NT2/D1 (cell line): ENCODE measurements around the gene PLB1.
"Not testable (repeated sequence)": the region's sequence is repeated elsewhere in the genome, so short reads cannot be mapped to it uniquely, and the experiment has no call there.

Source experiments
- DNase-seq: peaks from one replicate; pipeline ENCODE4 v3.0.0-alpha.2; 2011; ENCODE audit warnings: low read depth, low spot score
- H3K27me3 ChIP-seq: 2 replicates; pipeline ENCODE4 v1.6.0; 2011; ENCODE audit warnings: mild to moderate bottlenecking; ENCODE audit not compliant: insufficient read length, insufficient read depth
- H3K36me3 ChIP-seq: 2 replicates; pipeline ENCODE4 v1.6.1; 2011; ENCODE audit warnings: mild to moderate bottlenecking, low read length, mixed read lengths; ENCODE audit not compliant: insufficient read depth, insufficient read length
- H3K4me1 ChIP-seq: 2 replicates; pipeline ENCODE4 v1.5.1; 2011; ENCODE audit not compliant: insufficient read depth, insufficient read length
- H3K4me3 ChIP-seq: 2 replicates; pipeline ENCODE4 v1.5.1; 2011; ENCODE audit warnings: low read depth; ENCODE audit not compliant: insufficient read length
- H3K9ac ChIP-seq: 2 replicates; pipeline ENCODE4 v1.6.0; 2011; ENCODE audit warnings: low read depth; ENCODE audit not compliant: insufficient read length
- H3K9me3 ChIP-seq: 2 replicates; pipeline ENCODE4 v1.5.1; 2011; ENCODE audit warnings: mild to moderate bottlenecking, low read length; ENCODE audit not compliant: insufficient read depth
- SUZ12 ChIP-seq: IDR thresholded peaks from 2 replicates; pipeline ENCODE4 v1.6.1; 2011; ENCODE audit not compliant: insufficient read length, insufficient read depth; ENCODE audit errors: extremely low read depth
- YY1 ChIP-seq: IDR thresholded peaks from 2 replicates; pipeline ENCODE4 v1.6.1; 2011; ENCODE audit not compliant: insufficient read length, insufficient read depth
- ZNF274 ChIP-seq: IDR thresholded peaks from 2 replicates; pipeline ENCODE4 v1.6.1; 2011; ENCODE audit warnings: mild to moderate bottlenecking, low read depth, low read length

PLB1 gene

GRCh38 chr2:28664120-28664842, 168.4 kb downstream of the PLB1 start:
- no peaks in the 10 kb centered on the region for H3K36me3 ChIP-seq
- no peak overlapping the region for H3K9ac ChIP-seq
- DNase-seq: no peak
- no peak for TF ChIP-seq YY1
- no peak for TF ChIP-seq SUZ12
- no peak for TF ChIP-seq ZNF274
- no peaks in the 10 kb centered on the region for H3K27me3 ChIP-seq
- H3K4me3 ChIP-seq: no peak overlapping the region
- H3K9me3 ChIP-seq: 0 out of 2 replicates have a peak, but pooled peaks cover 3% of the 10 kb centered on the region
- peaks cover 4% of the 10 kb centered on the region for H3K4me1 ChIP-seq

DNA sequence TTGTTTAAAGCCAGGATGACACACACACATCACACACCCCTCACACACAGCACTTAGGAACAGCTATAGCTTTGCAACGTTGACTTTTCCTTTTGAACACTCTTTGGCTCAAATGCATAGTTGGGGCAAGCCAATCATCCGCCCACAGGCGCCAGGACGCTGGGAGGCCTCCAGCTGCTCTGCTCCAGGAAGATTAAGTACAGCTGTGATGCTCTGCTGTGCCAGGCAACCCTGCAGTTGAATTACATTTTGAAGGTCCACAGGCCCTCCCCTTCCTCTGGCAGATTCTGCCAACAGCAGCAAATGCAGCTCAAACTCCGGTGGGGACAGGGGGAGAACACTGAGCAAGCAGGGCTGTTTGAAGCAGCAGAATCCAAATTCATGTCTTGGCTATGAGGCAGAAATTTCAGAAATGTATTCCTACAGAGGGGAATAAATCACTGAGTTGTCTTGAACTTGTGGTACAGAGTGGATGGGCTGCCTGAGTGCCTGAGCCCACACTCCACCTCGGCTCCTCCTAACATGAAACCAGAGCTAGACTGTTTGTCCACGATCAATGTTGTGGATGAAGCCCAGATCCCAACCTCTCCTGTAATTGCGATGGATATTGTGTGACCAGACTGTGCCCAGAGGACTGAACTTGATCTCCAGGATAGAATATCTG, 169.3 kb downstream of the PLB1 start:
- Histone ChIP-seq H3K4me3 (no peak overlapping the region), H3K4me1 (peaks cover 4% of the 10 kb centered on the region), H3K27me3 (no peaks in the 10 kb centered on the region), H3K36me3 (no peaks in the 10 kb centered on the region), H3K9ac (no peak overlapping the region), H3K9me3 (no peaks in the 10 kb centered on the region)
- no peak for DNase-seq
- TF ChIP-seq SUZ12 (no peak), YY1 (no peak), ZNF274 (no peak)

- H3K9ac ChIP-seq, DNase-seq: not testable (repeated sequence)
Measured at GRCh38 chr2:28665811-28666377, 170.0 kb downstream of the PLB1 start.

GRCh38 chr2:28666496-28667184, 170.8 kb downstream of the PLB1 start:
- Histone ChIP-seq H3K9me3 (no peaks in the 10 kb centered on the region), H3K4me1 (peaks cover 4% of the 10 kb centered on the region), H3K9ac (no peak overlapping the region), H3K36me3 (no peaks in the 10 kb centered on the region), H3K27me3 (no peaks in the 10 kb centered on the region), H3K4me3 (no peak overlapping the region)
- DNase-seq: no peak
- TF ChIP-seq YY1: no peak

More at GRCh38 chr2:28665811-28666377, 170.0 kb downstream of the PLB1 start:
- not testable (repeated sequence) for H3K9me3 ChIP-seq, H3K4me1 ChIP-seq, H3K36me3 ChIP-seq, H3K27me3 ChIP-seq, H3K4me3 ChIP-seq

DNA sequence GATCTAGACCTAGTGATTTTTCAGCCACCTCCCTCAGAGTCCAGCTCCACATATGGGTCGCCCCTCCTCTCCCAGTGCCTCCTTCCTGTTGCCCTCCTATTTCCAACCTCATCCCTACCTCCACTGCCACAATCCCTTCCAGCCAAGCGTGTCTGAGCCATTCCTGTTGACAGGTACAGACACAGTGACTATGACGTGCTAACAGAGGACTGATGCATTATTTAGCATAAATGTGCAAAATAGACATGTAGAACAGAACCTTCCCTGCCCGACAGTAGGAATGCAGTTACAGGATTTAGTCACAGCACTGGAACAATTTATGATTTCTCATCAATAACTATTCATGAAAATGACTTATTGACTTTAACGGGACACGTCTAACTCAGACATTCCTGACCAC, 171.4 kb downstream of the PLB1 start:
- TF ChIP-seq ZNF274 (no peak), SUZ12 (no peak), YY1 (no peak)
- DNase-seq: no peak
- H3K27me3 ChIP-seq: no peaks in the 10 kb centered on the region
- H3K36me3 ChIP-seq: no peaks in the 10 kb centered on the region
- peaks cover 4% of the 10 kb centered on the region for H3K4me1 ChIP-seq
- H3K4me3 ChIP-seq: no peak overlapping the region
- 0 out of 2 replicates have a peak, but pooled peaks cover under 1% of the 10 kb centered on the region for H3K9me3 ChIP-seq
- H3K9ac ChIP-seq: no peak overlapping the region

DNA sequence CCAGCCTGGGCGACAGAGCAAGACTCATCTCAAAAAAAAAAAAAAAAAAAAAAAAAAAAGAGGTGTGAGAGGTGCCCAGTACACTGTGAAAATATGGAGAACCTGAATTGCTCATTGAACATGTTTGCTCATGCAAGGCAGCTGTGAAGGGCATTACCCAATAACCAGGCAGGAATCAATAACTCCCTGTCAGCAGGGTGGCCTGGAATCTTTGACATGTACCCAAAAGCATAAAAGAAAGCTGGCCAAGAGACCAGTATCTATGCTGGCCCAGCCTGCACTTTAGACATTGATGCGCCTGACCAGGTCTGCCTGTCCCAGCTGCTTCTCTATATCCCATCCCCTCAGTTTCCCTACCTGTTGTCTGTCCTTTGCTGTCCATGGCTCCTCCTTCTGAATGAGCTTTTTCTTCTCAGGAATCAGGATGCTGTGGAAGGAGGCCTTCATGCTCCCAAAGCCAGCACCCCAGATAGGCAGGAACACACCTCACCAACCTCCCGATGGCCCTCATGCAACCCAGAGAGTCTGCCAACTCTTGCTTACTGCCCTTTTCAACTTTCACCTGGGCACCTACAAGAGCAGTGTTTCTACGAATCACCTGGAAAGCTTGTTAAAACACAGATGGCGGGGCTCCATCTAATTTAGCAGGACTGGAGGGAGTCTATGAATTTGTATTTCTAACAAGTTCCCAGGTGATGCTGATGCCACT, 172.4 kb downstream of the PLB1 start:
- Histone ChIP-seq H3K36me3 (no peaks in the 10 kb centered on the region), H3K9me3 (peaks cover 10% of the 10 kb centered on the region; the same call in 1 of the 2 replicates), H3K4me1 (peaks cover 2% of the 10 kb centered on the region), H3K27me3 (no peaks in the 10 kb centered on the region), H3K4me3 (no peak overlapping the region), H3K9ac (no peak overlapping the region)
- DNase-seq: no peak
- TF ChIP-seq ZNF274: no peak
- TF ChIP-seq YY1: no peak
- TF ChIP-seq SUZ12: no peak

DNA sequence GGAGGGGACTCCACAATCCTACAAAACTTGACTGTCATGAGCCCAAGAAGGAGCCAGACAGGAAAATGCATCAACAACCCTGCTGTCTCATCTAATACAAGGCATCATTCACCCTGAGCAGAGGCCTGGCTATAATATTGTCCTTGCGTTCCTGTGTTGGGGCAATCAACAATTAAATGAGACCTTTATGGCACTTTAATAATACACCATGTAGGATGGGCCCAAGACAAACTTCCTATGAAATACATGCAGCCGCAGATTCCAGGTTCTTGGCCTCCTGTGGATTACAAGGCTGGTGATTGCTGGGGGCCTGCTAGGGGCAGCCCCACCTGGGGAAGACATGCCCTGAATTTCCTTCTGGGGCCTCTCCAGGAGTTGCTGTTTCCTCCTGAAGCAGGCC, 173.0 kb downstream of the PLB1 start:
- peaks cover 17% of the 10 kb centered on the region; the same call in 1 of the 2 replicates for H3K9me3 ChIP-seq
- DNase-seq: no peak

More for the DNA sequence above, 173.0 kb downstream of the PLB1 start:
- Histone ChIP-seq H3K36me3 (no peaks in the 10 kb centered on the region), H3K4me1 (peaks cover 2% of the 10 kb centered on the region), H3K4me3 (no peak overlapping the region), H3K27me3 (no peaks in the 10 kb centered on the region), H3K9ac (no peak overlapping the region)
- TF ChIP-seq YY1 (no peak), SUZ12 (no peak), ZNF274 (no peak)
